ENCODE results near the gene UBAC1. TPM values are rescaled to one million over a fixed set of nuclear protein-coding genes. Genes with fewer than 3 reads are reported as not detected.

UBAC1 gene
- total and polyA plus RNA-seq, 12 donors: 73.8 to 172 (median 85.5) TPM

- intact Hi-C loops (cut with DNase I): no loop called here
- TF ChIP-seq CTCF (IDR thresholded peaks at IDR 0.05): no peak
- H3K36me3 ChIP-seq: peaks cover 0 to 77% (median 31%) of the 10 kb centered on the region in 9 donors
Observed at GRCh38 chr9:135928074-135928730, 33.0 kb downstream of the UBAC1 start.

GRCh38 chr9:135927195-135928013 is 33.8 kb downstream of the UBAC1 start:
- H3K36me3 ChIP-seq: peaks cover 0 to 72% (median 23%) of the 10 kb centered on the region in 9 donors
- no peak overlapping the region for H3K4me3 ChIP-seq
- peaks cover 0 to 17% (median 9%) of the 10 kb centered on the region in 9 donors for H3K4me1 ChIP-seq
- intact Hi-C loops (cut with DNase I): no loop called here
- H3K27me3 ChIP-seq: no peaks in the 10 kb centered on the region
- DNase-seq: no peak
- peak overlapping the region in 4 of 10 donors; percentile 14 to 44 (median 27) for H3K27ac ChIP-seq
- 91 to 93% methylated on average over 25 of the region's 25 CpGs for WGBS, 2 donors
- no peaks in the 10 kb centered on the region for H3K9me3 ChIP-seq
- peak in 1 of 8 donors; percentile 6 for ATAC-seq
- no peak for TF ChIP-seq CTCF (IDR thresholded peaks at IDR 0.05)

More at GRCh38 chr9:135928074-135928730, 33.0 kb downstream of the UBAC1 start:
- Histone ChIP-seq H3K4me3 (no peak overlapping the region), H3K4me1 (peaks cover 0 to 17% (median 9%) of the 10 kb centered on the region in 9 donors), H3K27me3 (no peaks in the 10 kb centered on the region), H3K9me3 (no peaks in the 10 kb centered on the region), H3K27ac (no peak overlapping the region)
- no peak for DNase-seq
- peak in 1 of 8 donors; percentile 4 for ATAC-seq
- 92 to 95% methylated on average over 23 of the region's 23 CpGs for WGBS, 2 donors

GRCh38 chr9:135926402-135927194 is 34.6 kb downstream of the UBAC1 start:
- peak in 1 of 2 donors; percentile 21 for DNase-seq
- H3K36me3 ChIP-seq: peaks cover 0 to 72% (median 18%) of the 10 kb centered on the region in 9 donors
- peaks cover 0 to 17% (median 9%) of the 10 kb centered on the region in 9 donors for H3K4me1 ChIP-seq
- peak overlapping the region in 4 of 10 donors; percentile 14 to 44 (median 27) for H3K27ac ChIP-seq
- no peaks in the 10 kb centered on the region for H3K9me3 ChIP-seq
- no peak overlapping the region for H3K4me3 ChIP-seq
- intact Hi-C loops (cut with DNase I): no loop called here
- peak in 7 of 8 donors; percentile 20 to 86 (median 49) for ATAC-seq
- 72 to 83% methylated on average over 27 of the region's 27 CpGs for WGBS, 2 donors
- TF ChIP-seq CTCF (IDR thresholded peaks at IDR 0.05): no peak
- H3K27me3 ChIP-seq: no peaks in the 10 kb centered on the region

All from heart right ventricle (tissue), 16 donors.